Stimulated activated CD8-positive, alpha-beta memory T cell treated with anti-CD3 and anti-CD28 coated beads, Interleukin-12 subunit alpha, Interleukin-12 subunit beta, amount 100 ng/mL, for 4 hours (primary cell): ENCODE measurements around the gene THAP7.
A peak's percentile ranks its signal among the peaks of the same experiment; 100 is the strongest.

Experiments used
- DNase-seq: peaks from one replicate; pipeline ENCODE4 v3.0.0-alpha.2; 2020; ENCODE audit warnings: low read depth

The THAP7 gene

GRCh38 chr22:21030621-21031544, 29.0 kb upstream of the THAP7 start:
- no peak for DNase-seq

GRCh38 chr22:21030032-21030431, 28.1 kb upstream of the THAP7 start:
- DNase-seq = no peak

- no peak for DNase-seq
Measured at GRCh38 chr22:21029486-21030025, 27.6 kb upstream of the THAP7 start.

GRCh38 chr22:21028277-21029251, 26.6 kb upstream of the THAP7 start:
- no peak for DNase-seq

GRCh38 chr22:21026783-21027692, 25.1 kb upstream of the THAP7 start:
- DNase-seq = no peak

GRCh38 chr22:21025763-21026755, 24.1 kb upstream of the THAP7 start:
- DNase-seq = no peak

GRCh38 chr22:21025266-21025665, 23.3 kb upstream of the THAP7 start:
- no peak for DNase-seq

GRCh38 chr22:21022955-21023614, 21.2 kb upstream of the THAP7 start:
- no peak for DNase-seq

- DNase-seq = no peak
Measured at GRCh38 chr22:21022507-21022906, 20.6 kb upstream of the THAP7 start.

- DNase-seq = no peak
Measured at GRCh38 chr22:21020802-21021429, 19.0 kb upstream of the THAP7 start.

GRCh38 chr22:21018314-21018713, 16.4 kb upstream of the THAP7 start:
- DNase-seq = no peak

- DNase-seq = no peak
Measured at GRCh38 chr22:21016644-21017420, 14.9 kb upstream of the THAP7 start.

GRCh38 chr22:21015466-21016006, 13.6 kb upstream of the THAP7 start:
- no peak for DNase-seq

- DNase-seq = no peak
Measured at GRCh38 chr22:21014726-21015465, 13.0 kb upstream of the THAP7 start, which contains the start of gene P2RX6. TSS of gene P2RX6 (plus strand) at chr22:21015165. CDS start at chr22:21015175, 10 bp downstream.

GRCh38 chr22:21014202-21014725, 12.3 kb upstream of the THAP7 start:
- DNase-seq = peak; percentile 74

- DNase-seq = no peak
Measured at GRCh38 chr22:21013657-21014201, 11.8 kb upstream of the THAP7 start.
